Liver (tissue), 9 donors: ENCODE measurements around the gene ZNF341. TPM values are rescaled to one million over a fixed set of nuclear protein-coding genes. Genes with fewer than 3 reads are reported as not detected.

ENCODE experiments used
- DNase-seq: peaks from one replicate; pipeline ENCODE4 v3.0.0-alpha.2; 2017; ENCODE audit warnings: low spot score
- H3K27ac ChIP-seq, 2 donors: one replicate each; pipeline ENCODE4 v1.7.0; 2013; ENCODE audit warnings: inconsistent platforms in 2 of 2, low read length in 2 of 2, control low read depth in 1 of 2, low read depth in 1 of 2, mild to moderate bottlenecking in 1 of 2
- H3K27me3 ChIP-seq, 4 donors: one replicate each; pipeline versions ENCODE4 v1.6.1 to v1.7.0; 2013; ENCODE audit warnings: low read length in 3 of 4, inconsistent platforms in 1 of 4, mild to moderate bottlenecking in 1 of 4, moderate library complexity in 1 of 4; ENCODE audit not compliant: control insufficient read depth in 4 of 4, insufficient read depth in 4 of 4
- H3K36me3 ChIP-seq, 4 donors: one replicate each; pipeline versions ENCODE4 v1.6.1 to v1.7.0; 2013; ENCODE audit warnings: low read length in 3 of 4, mild to moderate bottlenecking in 3 of 4, low read depth in 1 of 4, moderate library complexity in 1 of 4; ENCODE audit not compliant: control insufficient read depth in 4 of 4, insufficient read depth in 3 of 4
- H3K4me1 ChIP-seq, 4 donors: one replicate each; pipeline versions ENCODE4 v1.6.1 to v1.7.0; 2013; ENCODE audit warnings: low read length in 3 of 4, mild to moderate bottlenecking in 3 of 4, moderate library complexity in 1 of 4; ENCODE audit not compliant: control insufficient read depth in 4 of 4, insufficient read depth in 4 of 4
- H3K4me3 ChIP-seq, 3 donors: one replicate each; pipeline versions ENCODE4 v1.6.1 to v1.7.0; 2013; ENCODE audit warnings: low read length in 3 of 3, control low read depth in 1 of 3, low read depth in 1 of 3, mild to moderate bottlenecking in 1 of 3
- H3K9ac ChIP-seq, 2 donors: one replicate each; pipeline ENCODE4 v1.7.0; 2013; ENCODE audit warnings: low read length in 2 of 2, mild to moderate bottlenecking in 2 of 2, moderate library complexity in 2 of 2, control low read depth in 1 of 2, low read depth in 1 of 2
- H3K9me3 ChIP-seq, 4 donors: one replicate each; pipeline versions ENCODE4 v1.6.1 to v1.7.0; 2013; ENCODE audit warnings: low read length in 3 of 4; ENCODE audit not compliant: control insufficient read depth in 4 of 4
- ATF3 ChIP-seq: IDR thresholded peaks from 2 replicates; pipeline ENCODE4 v1.6.1; 2016; ENCODE audit warnings: antibody characterized with exemption
- CTCF ChIP-seq: fragments of 150-350 bp; IDR thresholded peaks from 2 replicates; pipeline ENCODE4 v1.5.1; 2017; ENCODE audit warnings: improper control_type of control experiment, low read depth, low read length; ENCODE audit not compliant: missing input control
- EGR1 ChIP-seq, 2 donors: IDR thresholded peaks; 2 replicates each; pipeline ENCODE4 v1.6.1; 2016 to 2018; ENCODE audit warnings: antibody characterized with exemption in 2 of 2, low read depth in 2 of 2
- FOXA1 ChIP-seq: IDR thresholded peaks from 2 replicates; pipeline ENCODE4 v1.6.1; 2016; ENCODE audit warnings: antibody characterized with exemption
- FOXA2 ChIP-seq: IDR thresholded peaks from 2 replicates; pipeline ENCODE4 v1.6.1; 2016; ENCODE audit warnings: antibody characterized with exemption
- GABPA ChIP-seq, 2 donors: IDR thresholded peaks in 1 of 2; conservative IDR thresholded peaks in 1 of 2; 2 replicates each; pipeline ENCODE4 v1.6.1; 2016; ENCODE audit warnings: antibody characterized with exemption in 2 of 2, mild to moderate bottlenecking in 1 of 2, moderate library complexity in 1 of 2
- HNF4A ChIP-seq, 2 donors: conservative IDR thresholded peaks; 2 replicates each; pipeline ENCODE4 v1.6.1; 2016; ENCODE audit warnings: antibody characterized with exemption in 2 of 2, mild to moderate bottlenecking in 2 of 2
- HNF4G ChIP-seq: IDR thresholded peaks from 2 replicates; pipeline ENCODE4 v1.6.1; 2016; ENCODE audit warnings: antibody characterized with exemption
- JUND ChIP-seq, 2 donors: IDR thresholded peaks; 2 replicates each; pipeline ENCODE4 v1.6.1; 2016; ENCODE audit warnings: antibody characterized with exemption in 2 of 2
- MAX ChIP-seq: IDR thresholded peaks from 2 replicates; pipeline ENCODE4 v1.6.1; 2016; ENCODE audit warnings: antibody characterized with exemption
- NR2F2 ChIP-seq: IDR thresholded peaks from 2 replicates; pipeline ENCODE4 v1.6.1; 2016; ENCODE audit warnings: antibody characterized with exemption
- RAD21 ChIP-seq, 2 donors: IDR thresholded peaks; 2 replicates each; pipeline ENCODE4 v1.6.1; 2016; ENCODE audit warnings: antibody characterized with exemption in 2 of 2, mild to moderate bottlenecking in 2 of 2
- REST ChIP-seq: IDR thresholded peaks from 2 replicates; pipeline ENCODE4 v1.6.1; 2016; ENCODE audit warnings: antibody characterized with exemption, mild to moderate bottlenecking
- RXRA ChIP-seq, 2 donors: IDR thresholded peaks; 2 replicates each; pipeline ENCODE4 v1.6.1; 2017 to 2018; ENCODE audit warnings: antibody characterized with exemption in 2 of 2, mild to moderate bottlenecking in 1 of 2
- SP1 ChIP-seq: IDR thresholded peaks from 2 replicates; pipeline ENCODE4 v1.6.1; 2018; ENCODE audit warnings: antibody characterized with exemption, mild to moderate bottlenecking
- TAF1 ChIP-seq: conservative IDR thresholded peaks from 2 replicates; pipeline ENCODE4 v1.6.1; 2016; ENCODE audit warnings: antibody characterized with exemption, mild to moderate bottlenecking
- YY1 ChIP-seq: IDR thresholded peaks from 2 replicates; pipeline ENCODE4 v1.6.1; 2016; ENCODE audit warnings: antibody characterized with exemption, mild to moderate bottlenecking
- ZBTB33 ChIP-seq: IDR thresholded peaks from 2 replicates; pipeline ENCODE4 v1.6.1; 2016; ENCODE audit warnings: antibody characterized with exemption
- WGBS: extraction: QIAGEN DNeasy Blood & Tissue Kit; methylation state at CpG from one replicate; pipeline ENCODE4 v1.1.7; 2013; 5-methylcytosine and 5-hydroxymethylcytosine counted together
- polyA plus RNA-seq, 2 donors: library from polyadenylated mRNA; stranded (reverse) in 1 of 2; unstranded in 1 of 2; fragments of 200-250 nt in 1 of 2; fragments of >200 nt in 1 of 2; fragmentation: Nextera tagmentation in 1 of 2; extraction: Ambion mirVana in 1 of 2; gene quantifications; one replicate each; pipeline versions ENCODE4 v1.2.1 to v1.2.3, GENCODE V29; 2013 to 2015
- total RNA-seq, 2 donors: library from RNA; depleted of rRNA; stranded (reverse); fragments of >200 nt; gene quantifications; one replicate each; pipeline ENCODE4 v1.2.3, GENCODE V29; 2014
- donor health status: healthy.
- donor health status: healthy.
- donor health status: healthy.
- donor health status: healthy.
- donor health status: healthy.

ZNF341 gene
- total and polyA plus RNA-seq, 4 donors = 0.69 to 1.1 (median 0.82) TPM

- DNase-seq = no peak
- Histone ChIP-seq H3K27me3 (no peaks in the 10 kb centered on the region), H3K36me3 (no peaks in the 10 kb centered on the region), H3K4me3 (no peak overlapping the region), H3K4me1 (no peaks in the 10 kb centered on the region), H3K27ac (no peak overlapping the region), H3K9me3 (peaks cover 2 to 7% (median 6%) of the 10 kb centered on the region in 4 donors), H3K9ac (no peak overlapping the region)
- WGBS = 93% methylated on average over 7 of the region's 7 CpGs
- TF ChIP-seq JUND (IDR thresholded peaks at IDR 0.05) (no peak), ATF3 (no peak), HNF4G (no peak), FOXA2 (no peak), SP1 (no peak), REST (no peak), EGR1 (IDR thresholded peaks at IDR 0.05; ENCODE audit: low read depth in 2 of 2) (no peak), HNF4A (conservative IDR thresholded peaks at IDR 0.05) (no peak), YY1 (no peak), RXRA (IDR thresholded peaks at IDR 0.05) (no peak), RAD21 (IDR thresholded peaks at IDR 0.05) (no peak), NR2F2 (no peak), CTCF (no peak), ZBTB33 (no peak), TAF1 (no peak), FOXA1 (no peak), MAX (no peak), GABPA (IDR thresholded peaks at IDR 0.05 in 1 of 2, conservative IDR thresholded peaks at IDR 0.05 in 1 of 2) (no peak)
Observed at GRCh38 chr20:33739493-33739892, 7.7 kb downstream of the ZNF341 start.
